ENCODE measurements around the gene POLR3G.

The POLR3G gene

GRCh38 chr5:90529939-90530677 is 55.4 kb downstream of the POLR3G start:
- no CpG with 5 or more reads among the region's 13 CpGs for WGBS (ENCODE audit: insufficient coverage, insufficient read length)
- no peak for DNase-seq (ENCODE audit: low read depth, low spot score)
- Histone ChIP-seq H3K27me3 (ENCODE audit: control insufficient read depth, insufficient read depth, low read length) (no peaks in the 10 kb centered on the region), H3K4me3 (ENCODE audit: low read length) (peak overlapping the region; percentile 94), H3K4me1 (ENCODE audit: control insufficient read depth, insufficient read depth, low read length) (no peaks in the 10 kb centered on the region), H3K36me3 (ENCODE audit: control insufficient read depth, insufficient read depth, low read length) (no peaks in the 10 kb centered on the region), H3K9me3 (ENCODE audit: control insufficient read depth, insufficient read depth, low read length) (no peaks in the 10 kb centered on the region), H3K27ac (ENCODE audit: low read length) (no peak overlapping the region)

DNA sequence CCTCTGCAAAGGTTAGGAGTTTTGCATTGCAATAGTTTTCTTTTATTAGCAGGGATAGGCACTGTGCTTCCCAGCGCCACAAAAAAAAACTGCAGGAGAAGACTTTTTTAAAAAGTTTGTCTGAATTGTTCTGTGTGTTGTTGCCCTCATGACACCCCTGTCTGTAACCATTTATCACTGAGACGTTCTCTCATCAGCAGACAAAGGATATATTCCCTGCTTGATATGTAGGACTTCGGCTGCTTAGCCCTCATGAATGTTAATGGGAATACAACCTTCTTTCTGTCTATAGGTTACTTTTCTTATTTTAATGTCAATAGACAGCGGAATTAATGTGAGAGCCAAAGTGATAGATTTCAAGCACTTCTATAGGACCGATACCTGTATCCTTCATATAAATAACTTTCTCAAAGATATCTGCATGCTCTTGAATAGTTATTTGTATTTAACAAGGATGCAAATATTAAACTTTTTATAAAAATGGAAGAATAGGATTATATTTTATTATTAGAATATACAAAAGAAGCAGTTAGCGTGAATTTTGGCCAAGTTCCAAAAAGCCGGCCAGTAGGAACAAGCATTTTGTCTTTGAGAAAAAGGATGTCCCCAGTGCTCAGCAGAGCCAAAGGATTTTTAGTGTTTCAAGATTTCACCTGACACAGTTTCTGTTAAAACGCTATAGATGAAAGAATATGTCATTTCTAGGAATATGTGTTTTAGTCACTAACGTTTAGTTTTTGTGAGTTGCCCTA is 56.2 kb downstream of the POLR3G start:
- no peak overlapping the region for H3K4me3 ChIP-seq (ENCODE audit: low read length)
- H3K27ac ChIP-seq (ENCODE audit: low read length) = no peak overlapping the region
- H3K36me3 ChIP-seq (ENCODE audit: control insufficient read depth, insufficient read depth, low read length) = no peaks in the 10 kb centered on the region
- WGBS (ENCODE audit: insufficient coverage, insufficient read length) = no CpG with 5 or more reads among the region's 9 CpGs
- no peaks in the 10 kb centered on the region for H3K27me3 ChIP-seq (ENCODE audit: control insufficient read depth, insufficient read depth, low read length)
- no peak for DNase-seq (ENCODE audit: low read depth, low spot score)
- no peaks in the 10 kb centered on the region for H3K9me3 ChIP-seq (ENCODE audit: control insufficient read depth, insufficient read depth, low read length)
- no peaks in the 10 kb centered on the region for H3K4me1 ChIP-seq (ENCODE audit: control insufficient read depth, insufficient read depth, low read length)

DNA sequence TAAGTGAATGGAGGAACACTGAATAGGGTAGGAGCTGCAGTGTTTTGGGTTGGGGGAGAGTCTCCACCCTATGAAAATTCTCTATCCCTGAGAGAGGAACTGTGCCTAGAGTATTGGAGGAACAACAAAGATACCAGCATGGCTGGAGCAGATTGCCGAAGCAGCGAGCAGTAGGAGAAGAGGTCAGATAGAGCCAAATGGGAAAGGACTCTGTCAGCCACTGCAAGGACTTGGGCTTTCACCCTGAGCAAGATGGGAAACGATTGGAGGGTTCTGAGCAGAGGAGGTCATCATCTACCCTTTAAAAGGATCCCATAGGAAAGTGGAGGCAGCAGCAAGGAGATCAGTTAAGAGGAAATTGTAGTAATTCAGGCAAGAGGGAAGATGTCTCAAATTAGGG is 59.1 kb downstream of the POLR3G start:
- no peak overlapping the region for H3K4me3 ChIP-seq (ENCODE audit: low read length)
- no peak for DNase-seq (ENCODE audit: low read depth, low spot score)
- no CpG with 5 or more reads among the region's 3 CpGs for WGBS (ENCODE audit: insufficient coverage, insufficient read length)
- H3K27ac ChIP-seq (ENCODE audit: low read length) = no peak overlapping the region
- peaks cover 2% of the 10 kb centered on the region; the same call in 1 of the 2 replicates for H3K4me1 ChIP-seq (ENCODE audit: control insufficient read depth, insufficient read depth, low read length)
- H3K27me3 ChIP-seq (ENCODE audit: control insufficient read depth, insufficient read depth, low read length) = no peaks in the 10 kb centered on the region
- H3K9me3 ChIP-seq (ENCODE audit: control insufficient read depth, insufficient read depth, low read length) = no peaks in the 10 kb centered on the region
- no peaks in the 10 kb centered on the region for H3K36me3 ChIP-seq (ENCODE audit: control insufficient read depth, insufficient read depth, low read length)

- WGBS (ENCODE audit: insufficient coverage, insufficient read length) = no CpG with 5 or more reads among the region's 3 CpGs
- no peak overlapping the region for H3K27ac ChIP-seq (ENCODE audit: low read length)
- H3K27me3 ChIP-seq (ENCODE audit: control insufficient read depth, insufficient read depth, low read length) = no peaks in the 10 kb centered on the region
- no peak overlapping the region for H3K4me3 ChIP-seq (ENCODE audit: low read length)
- DNase-seq (ENCODE audit: low read depth, low spot score) = no peak
- peaks cover 2% of the 10 kb centered on the region; the same call in 1 of the 2 replicates for H3K4me1 ChIP-seq (ENCODE audit: control insufficient read depth, insufficient read depth, low read length)
- no peaks in the 10 kb centered on the region for H3K36me3 ChIP-seq (ENCODE audit: control insufficient read depth, insufficient read depth, low read length)
- H3K9me3 ChIP-seq (ENCODE audit: control insufficient read depth, insufficient read depth, low read length) = no peaks in the 10 kb centered on the region
Measured at GRCh38 chr5:90534922-90535321, 60.3 kb downstream of the POLR3G start.

DNA sequence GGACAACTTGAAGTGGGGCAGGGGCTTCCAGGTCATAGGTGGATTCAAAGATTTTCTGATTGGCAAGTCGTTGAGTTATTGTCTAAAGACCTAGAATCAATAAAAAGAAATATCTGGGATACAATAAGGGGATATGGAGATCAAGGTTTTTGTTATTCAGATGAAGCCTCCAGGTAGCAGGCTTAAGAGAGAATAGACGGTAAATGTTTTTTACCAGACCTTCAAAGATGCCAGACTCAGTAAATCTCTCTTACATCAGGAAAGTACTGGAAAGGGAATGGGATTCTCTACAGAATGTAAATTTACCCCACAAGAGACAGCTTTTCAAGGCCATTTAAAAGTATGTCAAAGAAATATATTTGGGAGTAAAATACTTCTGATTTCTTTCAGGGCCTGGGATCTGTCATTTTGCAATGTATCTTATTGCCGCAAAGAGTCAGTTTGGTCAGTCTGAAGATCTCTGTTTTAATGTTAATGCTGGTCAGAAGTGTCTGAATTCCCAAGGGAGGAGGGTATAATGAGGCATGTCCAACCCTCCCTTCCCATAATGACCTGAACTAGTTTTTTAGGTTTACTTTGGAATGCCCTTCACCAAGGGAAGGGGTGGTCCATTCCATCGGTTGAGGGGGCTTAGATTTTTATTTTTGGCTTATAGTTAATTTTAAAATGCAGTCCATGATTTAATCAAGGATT is 68.3 kb downstream of the POLR3G start:
- no CpG with 5 or more reads among the region's 4 CpGs for WGBS (ENCODE audit: insufficient coverage, insufficient read length)
- Histone ChIP-seq H3K9me3 (ENCODE audit: control insufficient read depth, insufficient read depth, low read length) (no peaks in the 10 kb centered on the region), H3K36me3 (ENCODE audit: control insufficient read depth, insufficient read depth, low read length) (no peaks in the 10 kb centered on the region), H3K27me3 (ENCODE audit: control insufficient read depth, insufficient read depth, low read length) (no peaks in the 10 kb centered on the region), H3K27ac (ENCODE audit: low read length) (no peak overlapping the region), H3K4me3 (ENCODE audit: low read length) (no peak overlapping the region), H3K4me1 (ENCODE audit: control insufficient read depth, insufficient read depth, low read length) (peaks cover 3% of the 10 kb centered on the region; the same call in 1 of the 2 replicates)
- DNase-seq (ENCODE audit: low read depth, low spot score) = no peak

DNA sequence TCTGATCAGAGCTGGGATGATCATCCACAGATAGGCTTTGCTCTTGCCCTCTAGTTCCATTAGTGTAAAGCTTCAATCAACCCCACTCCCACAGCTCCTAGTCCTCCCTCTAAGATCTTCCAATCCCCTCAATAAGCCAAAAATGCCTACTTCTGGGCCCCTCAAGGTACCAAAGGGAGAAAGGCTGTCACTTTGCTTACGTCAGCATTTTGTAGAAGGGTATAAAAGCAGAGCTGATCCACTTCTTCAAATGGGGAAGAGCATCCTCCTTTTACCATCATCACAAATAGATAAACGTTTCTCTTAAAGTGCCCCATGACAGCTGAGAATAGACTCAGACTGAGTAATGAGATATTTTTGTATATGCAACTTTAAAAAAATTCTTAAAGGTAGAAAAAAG is 70.8 kb downstream of the POLR3G start:
- Histone ChIP-seq H3K27ac (ENCODE audit: low read length) (no peak overlapping the region), H3K27me3 (ENCODE audit: control insufficient read depth, insufficient read depth, low read length) (no peaks in the 10 kb centered on the region), H3K9me3 (ENCODE audit: control insufficient read depth, insufficient read depth, low read length) (no peaks in the 10 kb centered on the region), H3K36me3 (ENCODE audit: control insufficient read depth, insufficient read depth, low read length) (no peaks in the 10 kb centered on the region), H3K4me1 (ENCODE audit: control insufficient read depth, insufficient read depth, low read length) (peaks cover 3% of the 10 kb centered on the region; the same call in 1 of the 2 replicates), H3K4me3 (ENCODE audit: low read length) (no peak overlapping the region)
- no peak for DNase-seq (ENCODE audit: low read depth, low spot score)
- no CpG with 5 or more reads among the region's 2 CpGs for WGBS (ENCODE audit: insufficient coverage, insufficient read length)

DNA sequence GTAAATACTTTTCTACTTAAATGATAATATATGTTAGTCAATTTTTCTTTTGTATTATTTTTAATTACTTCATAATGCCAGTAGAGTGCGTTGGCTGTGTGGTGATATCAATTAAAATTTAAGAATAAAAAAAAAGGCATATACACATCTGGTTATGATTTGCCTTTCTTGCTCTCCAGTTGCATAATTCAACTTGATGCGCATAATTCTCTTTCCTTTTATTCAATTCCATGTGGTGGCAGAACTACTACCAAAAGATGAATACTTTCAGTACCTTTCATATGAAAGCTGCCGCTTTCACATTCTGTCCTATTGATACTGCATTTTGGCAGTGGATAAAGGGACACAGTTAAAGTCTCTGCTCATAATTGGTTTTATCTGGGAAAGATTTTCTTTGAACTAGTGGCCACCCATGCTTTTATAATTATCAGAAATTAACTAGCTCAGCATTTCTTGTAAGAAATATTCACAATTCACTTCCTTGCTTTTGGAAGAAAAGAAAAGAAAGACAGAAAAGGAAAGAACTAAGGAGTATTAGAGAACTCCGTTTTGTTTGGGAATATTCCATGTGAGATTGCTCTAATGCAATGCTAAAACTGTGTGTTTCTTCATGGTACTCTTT is 71.7 kb downstream of the POLR3G start:
- no peak overlapping the region for H3K27ac ChIP-seq (ENCODE audit: low read length)

DNA sequence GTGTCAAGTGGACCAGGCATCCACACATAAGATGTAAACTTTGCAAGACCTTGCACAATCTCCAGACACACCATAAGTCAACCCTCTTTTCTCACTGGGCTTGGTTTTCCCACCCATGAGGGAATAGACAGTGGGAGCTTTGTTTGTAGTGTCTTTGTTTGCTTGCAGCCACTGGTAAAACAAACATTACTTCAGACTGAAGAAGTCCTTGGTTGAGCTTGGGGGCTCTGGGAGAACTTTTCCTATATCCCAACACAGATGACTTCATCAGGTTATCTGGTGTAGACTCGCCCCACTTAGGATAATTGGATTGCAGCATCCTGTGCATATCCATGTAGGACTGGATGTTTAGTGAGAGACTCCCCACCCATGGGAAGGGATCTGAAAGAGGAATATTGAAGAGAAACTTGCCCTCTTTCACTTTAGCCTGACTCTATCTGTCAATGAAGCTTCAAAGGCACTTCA is 72.4 kb downstream of the POLR3G start:
- Histone ChIP-seq H3K36me3 (ENCODE audit: control insufficient read depth, insufficient read depth, low read length) (no peaks in the 10 kb centered on the region), H3K27ac (ENCODE audit: low read length) (no peak overlapping the region), H3K27me3 (ENCODE audit: control insufficient read depth, insufficient read depth, low read length) (no peaks in the 10 kb centered on the region), H3K4me1 (ENCODE audit: control insufficient read depth, insufficient read depth, low read length) (peaks cover 3% of the 10 kb centered on the region; the same call in 1 of the 2 replicates), H3K9me3 (ENCODE audit: control insufficient read depth, insufficient read depth, low read length) (no peaks in the 10 kb centered on the region), H3K4me3 (ENCODE audit: low read length) (no peak overlapping the region)
- no peak for DNase-seq (ENCODE audit: low read depth, low spot score)
- WGBS (ENCODE audit: insufficient coverage, insufficient read length) = no CpG with 5 or more reads among the region's 1 CpG

More for the DNA sequence above, 71.7 kb downstream of the POLR3G start:
- H3K27me3 ChIP-seq (ENCODE audit: control insufficient read depth, insufficient read depth, low read length) = no peaks in the 10 kb centered on the region
- H3K9me3 ChIP-seq (ENCODE audit: control insufficient read depth, insufficient read depth, low read length) = no peaks in the 10 kb centered on the region
- no CpG with 5 or more reads among the region's 4 CpGs for WGBS (ENCODE audit: insufficient coverage, insufficient read length)
- H3K4me3 ChIP-seq (ENCODE audit: low read length) = no peak overlapping the region
- no peak for DNase-seq (ENCODE audit: low read depth, low spot score)
- H3K4me1 ChIP-seq (ENCODE audit: control insufficient read depth, insufficient read depth, low read length) = peaks cover 3% of the 10 kb centered on the region; the same call in 1 of the 2 replicates
- H3K36me3 ChIP-seq (ENCODE audit: control insufficient read depth, insufficient read depth, low read length) = no peaks in the 10 kb centered on the region

- Histone ChIP-seq H3K27me3 (ENCODE audit: control insufficient read depth, insufficient read depth, low read length) (no peaks in the 10 kb centered on the region), H3K27ac (ENCODE audit: low read length) (no peak overlapping the region)
- no peak for DNase-seq (ENCODE audit: low read depth, low spot score)
Measured at GRCh38 chr5:90548069-90548593, 73.5 kb downstream of the POLR3G start.

GRCh38 chr5:90549223-90549622 is 74.6 kb downstream of the POLR3G start:
- Histone ChIP-seq H3K4me1 (ENCODE audit: control insufficient read depth, insufficient read depth, low read length) (peaks cover 3% of the 10 kb centered on the region; the same call in 1 of the 2 replicates), H3K9me3 (ENCODE audit: control insufficient read depth, insufficient read depth, low read length) (no peaks in the 10 kb centered on the region), H3K4me3 (ENCODE audit: low read length) (no peak overlapping the region), H3K27me3 (ENCODE audit: control insufficient read depth, insufficient read depth, low read length) (no peaks in the 10 kb centered on the region), H3K27ac (ENCODE audit: low read length) (no peak overlapping the region), H3K36me3 (ENCODE audit: control insufficient read depth, insufficient read depth, low read length) (no peaks in the 10 kb centered on the region)
- no peak for DNase-seq (ENCODE audit: low read depth, low spot score)

More at GRCh38 chr5:90548069-90548593, 73.5 kb downstream of the POLR3G start:
- no peak overlapping the region for H3K4me3 ChIP-seq (ENCODE audit: low read length)
- WGBS (ENCODE audit: insufficient coverage, insufficient read length) = no CpG with 5 or more reads among the region's 5 CpGs
- peaks cover 3% of the 10 kb centered on the region; the same call in 1 of the 2 replicates for H3K4me1 ChIP-seq (ENCODE audit: control insufficient read depth, insufficient read depth, low read length)
- H3K9me3 ChIP-seq (ENCODE audit: control insufficient read depth, insufficient read depth, low read length) = no peaks in the 10 kb centered on the region
- no peaks in the 10 kb centered on the region for H3K36me3 ChIP-seq (ENCODE audit: control insufficient read depth, insufficient read depth, low read length)
